Right lobe of liver (tissue), 4 donors: ENCODE results near the gene ASB16.

Source experiments
- POLR2A ChIP-seq: fragments of 450-650 bp; IDR thresholded peaks from one replicate; pipeline ENCODE4 v1.6.1; 2017; ENCODE audit warnings: antibody characterized with exemption, mild to moderate bottlenecking
- TF ChIP-seq, protein P1 (sequence below), 4 donors: fragments of 200-600 bp in 3 of 4; fragments of 450-650 bp in 1 of 4; IDR thresholded peaks; one replicate each; pipeline versions ENCODE4 v1.5.1 to v1.8.0; 2016 to 2022; ENCODE audit warnings: antibody characterized with exemption in 4 of 4, mild to moderate bottlenecking in 2 of 4
- donor health status: DM: no; HTN: no; CAD: no.
- donor health status: DM: no; HTN: no; CAD: no.
- donor health status: DM: no; HTN: yes; CAD: no.

DNA sequence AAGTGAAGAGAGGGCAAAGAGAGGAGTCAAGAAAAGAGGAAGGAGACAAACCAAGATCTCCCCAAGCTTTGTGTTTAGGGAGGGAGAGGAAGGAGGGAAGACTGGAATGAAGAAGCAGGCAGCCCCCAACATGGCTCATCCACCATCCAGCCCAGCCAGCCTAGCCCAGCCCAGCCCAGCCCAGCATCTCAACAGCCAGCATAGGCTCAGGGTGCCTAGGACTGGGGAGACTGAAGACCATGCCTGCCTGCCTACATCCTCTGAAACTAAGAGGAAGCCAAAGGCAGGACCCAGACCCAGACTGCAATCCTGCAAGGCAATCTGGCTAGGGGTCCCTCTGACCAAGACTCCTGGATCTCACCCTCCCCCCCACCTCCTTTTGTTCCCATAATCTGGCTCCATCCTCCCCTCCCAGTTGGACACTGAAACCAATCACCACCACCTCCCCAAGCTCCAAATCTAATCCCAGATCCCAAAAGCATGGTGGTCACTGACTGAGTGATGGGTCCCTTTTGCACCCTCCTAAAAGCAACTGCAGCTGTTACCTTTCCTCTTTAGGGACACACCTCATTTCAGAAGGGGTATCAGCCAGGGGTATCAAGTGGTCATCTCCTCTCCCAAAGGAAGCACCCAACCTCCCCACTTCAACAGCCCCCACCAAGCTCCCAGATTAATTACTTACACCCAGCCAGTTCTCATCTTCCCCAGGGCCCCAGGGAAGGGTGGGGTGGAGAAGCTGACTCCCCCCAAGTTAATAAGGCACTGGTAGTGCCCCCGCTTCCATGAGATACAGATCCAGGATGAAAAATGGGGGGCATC is 48.3 kb upstream of the ASB16 start:
- TF ChIP-seq, protein P1, sequence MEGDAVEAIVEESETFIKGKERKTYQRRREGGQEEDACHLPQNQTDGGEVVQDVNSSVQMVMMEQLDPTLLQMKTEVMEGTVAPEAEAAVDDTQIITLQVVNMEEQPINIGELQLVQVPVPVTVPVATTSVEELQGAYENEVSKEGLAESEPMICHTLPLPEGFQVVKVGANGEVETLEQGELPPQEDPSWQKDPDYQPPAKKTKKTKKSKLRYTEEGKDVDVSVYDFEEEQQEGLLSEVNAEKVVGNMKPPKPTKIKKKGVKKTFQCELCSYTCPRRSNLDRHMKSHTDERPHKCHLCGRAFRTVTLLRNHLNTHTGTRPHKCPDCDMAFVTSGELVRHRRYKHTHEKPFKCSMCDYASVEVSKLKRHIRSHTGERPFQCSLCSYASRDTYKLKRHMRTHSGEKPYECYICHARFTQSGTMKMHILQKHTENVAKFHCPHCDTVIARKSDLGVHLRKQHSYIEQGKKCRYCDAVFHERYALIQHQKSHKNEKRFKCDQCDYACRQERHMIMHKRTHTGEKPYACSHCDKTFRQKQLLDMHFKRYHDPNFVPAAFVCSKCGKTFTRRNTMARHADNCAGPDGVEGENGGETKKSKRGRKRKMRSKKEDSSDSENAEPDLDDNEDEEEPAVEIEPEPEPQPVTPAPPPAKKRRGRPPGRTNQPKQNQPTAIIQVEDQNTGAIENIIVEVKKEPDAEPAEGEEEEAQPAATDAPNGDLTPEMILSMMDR (IDR thresholded peaks at IDR 0.05) = no peak
- TF ChIP-seq POLR2A = no peak
